Stimulated activated CD4-positive, alpha-beta T cell treated with anti-CD3 and anti-CD28 coated beads, Interleukin-15, amount 100 ng/mL, for 24 hours (primary cell): ENCODE results near the gene KDM8.

Source experiments
- DNase-seq: peaks from one replicate; pipeline ENCODE4 v3.0.0-alpha.2; 2020

The KDM8 gene

DNA sequence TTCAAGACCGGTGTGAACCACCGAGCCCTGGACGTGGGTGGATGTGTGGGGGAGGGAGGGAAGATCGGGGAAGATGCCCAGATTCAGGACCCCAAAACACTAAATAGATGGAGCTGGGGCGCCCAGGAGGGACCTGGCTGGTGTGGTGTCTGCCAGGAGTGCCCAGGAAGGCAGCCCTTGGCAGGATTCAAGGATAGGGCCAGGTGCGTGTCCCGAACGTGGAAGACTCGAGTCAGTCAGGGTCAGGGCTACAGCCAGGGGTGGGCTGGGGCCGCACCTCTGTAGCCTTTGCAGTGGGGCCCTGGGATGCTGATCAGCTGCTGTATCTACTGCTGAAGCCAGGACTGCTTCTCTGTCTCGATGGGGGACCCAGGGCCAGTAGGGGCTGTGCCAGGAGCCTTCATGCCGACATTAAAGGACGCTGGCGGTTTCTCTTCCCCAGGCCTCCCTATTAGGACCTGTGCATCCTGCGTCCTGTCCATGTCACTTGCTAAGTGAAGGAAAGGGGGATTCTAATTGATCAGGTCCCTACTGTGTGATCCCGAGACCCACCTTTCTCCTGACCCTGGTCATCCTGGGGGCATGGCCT lies 13.1 kb downstream of the KDM8 start:
- DNase-seq, result no peak

DNA sequence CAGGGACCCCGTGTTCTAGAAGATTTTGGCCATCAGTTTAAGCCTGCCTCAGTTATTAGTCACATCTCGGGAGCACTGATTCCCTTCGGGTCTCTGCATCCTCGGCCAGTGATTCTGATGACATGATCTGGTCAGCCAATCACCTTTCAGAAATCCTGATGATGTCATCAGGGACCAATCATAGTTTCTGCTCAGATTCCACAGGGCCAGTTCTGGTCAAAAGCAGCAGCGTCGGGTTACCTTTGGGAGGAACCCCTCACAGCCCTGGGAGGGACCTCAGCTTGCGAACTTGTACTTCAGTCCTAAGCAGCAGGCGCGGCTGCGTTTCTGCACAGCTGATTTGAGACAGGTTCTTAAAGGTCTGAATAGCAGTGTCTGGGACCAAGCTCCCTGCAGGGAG lies 13.9 kb downstream of the KDM8 start:
- DNase-seq, result no peak

DNA sequence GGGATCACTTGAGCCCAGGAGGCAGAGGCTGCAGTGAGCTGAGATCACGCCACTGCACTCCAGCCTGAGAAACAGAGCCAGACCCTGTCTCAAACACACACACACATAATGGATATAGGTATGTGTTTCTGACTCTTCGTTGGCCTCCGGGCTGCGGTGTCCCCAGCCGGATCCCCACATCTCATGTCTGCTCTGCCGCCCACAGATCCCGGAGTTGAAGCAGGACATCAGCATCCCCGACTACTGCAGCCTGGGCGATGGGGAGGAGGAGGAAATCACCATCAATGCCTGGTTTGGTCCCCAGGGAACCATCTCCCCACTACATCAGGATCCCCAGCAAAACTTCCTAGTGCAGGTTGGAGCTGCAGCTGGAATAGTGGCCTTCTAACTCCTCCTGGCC lies 15.4 kb downstream of the KDM8 start:
- DNase-seq, result no peak

DNA sequence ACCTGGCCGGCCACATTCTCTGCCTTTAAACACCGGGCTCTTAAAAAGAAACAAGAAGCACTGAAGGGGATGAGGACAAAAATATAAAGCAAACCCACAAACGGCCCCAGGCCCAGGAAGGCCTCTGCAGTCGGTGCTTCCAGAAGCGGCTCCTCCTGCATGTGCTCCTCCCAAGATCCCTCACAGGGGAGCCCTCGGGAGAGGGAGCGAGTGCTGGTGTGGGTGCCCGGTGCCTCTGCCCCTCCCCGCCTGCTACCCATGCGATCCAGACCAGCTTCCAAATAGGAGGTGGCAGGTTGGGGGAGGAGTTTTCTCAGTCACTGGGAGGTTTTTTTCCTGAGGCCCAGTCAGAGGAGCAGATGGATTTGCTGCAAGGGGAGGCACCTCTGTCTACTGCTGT lies 15.8 kb downstream of the KDM8 start:
- no peak for DNase-seq

DNA sequence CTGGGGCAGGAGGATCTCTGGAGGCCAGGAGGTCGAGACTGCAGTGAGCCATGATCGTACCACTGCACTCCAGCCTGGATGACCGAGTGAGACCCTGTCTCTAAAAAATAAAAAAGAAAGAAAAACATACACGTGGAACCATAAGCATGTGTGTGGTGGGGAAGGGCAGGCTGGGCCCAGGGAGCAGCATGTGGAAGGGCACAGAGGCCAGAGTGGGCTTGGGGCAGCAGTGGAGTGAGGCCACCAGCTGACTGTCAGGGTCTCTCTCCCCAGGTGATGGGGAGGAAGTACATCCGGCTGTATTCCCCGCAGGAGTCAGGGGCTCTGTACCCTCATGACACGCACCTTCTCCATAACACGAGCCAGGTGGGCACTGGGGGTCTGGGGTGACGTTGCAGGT lies 16.8 kb downstream of the KDM8 start:
- no peak for DNase-seq

DNA sequence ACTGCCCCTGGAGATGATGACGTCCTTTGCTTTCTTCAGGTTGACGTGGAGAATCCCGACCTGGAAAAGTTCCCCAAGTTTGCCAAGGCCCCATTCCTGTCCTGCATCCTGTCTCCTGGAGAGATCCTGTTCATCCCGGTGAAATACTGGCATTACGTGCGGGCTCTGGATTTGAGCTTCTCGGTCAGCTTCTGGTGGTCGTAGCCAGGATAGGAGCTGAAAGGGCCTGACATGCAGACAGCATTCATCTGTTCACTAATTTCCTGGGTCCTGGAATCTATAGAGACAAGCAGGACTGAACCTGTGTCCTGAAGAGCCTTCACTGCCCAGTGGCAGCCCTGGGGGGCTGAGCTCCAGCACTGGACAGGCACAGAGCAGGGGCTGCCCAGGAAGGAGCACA lies 17.2 kb downstream of the KDM8 start:
- DNase-seq, result no peak

DNA sequence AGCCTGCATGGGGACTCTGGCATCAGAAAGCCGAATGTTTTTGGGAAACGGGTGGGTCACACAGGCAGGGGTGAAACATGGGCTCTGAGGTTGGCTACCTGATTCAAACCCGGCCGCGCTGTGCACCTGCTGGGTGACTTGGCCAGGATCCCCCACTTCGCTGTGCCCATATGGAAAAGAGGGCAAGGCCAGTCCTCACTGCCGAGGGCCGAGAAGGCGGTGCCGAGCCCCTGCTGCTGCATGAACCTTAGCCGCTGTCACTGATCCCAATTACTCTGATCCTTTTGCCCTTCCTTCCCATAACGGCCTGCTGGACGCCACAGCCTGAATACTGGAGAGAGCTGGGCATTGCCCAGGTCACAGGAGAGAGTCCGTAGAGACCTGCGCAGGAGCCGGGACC lies 17.7 kb downstream of the KDM8 start:
- DNase-seq, result no peak

DNA sequence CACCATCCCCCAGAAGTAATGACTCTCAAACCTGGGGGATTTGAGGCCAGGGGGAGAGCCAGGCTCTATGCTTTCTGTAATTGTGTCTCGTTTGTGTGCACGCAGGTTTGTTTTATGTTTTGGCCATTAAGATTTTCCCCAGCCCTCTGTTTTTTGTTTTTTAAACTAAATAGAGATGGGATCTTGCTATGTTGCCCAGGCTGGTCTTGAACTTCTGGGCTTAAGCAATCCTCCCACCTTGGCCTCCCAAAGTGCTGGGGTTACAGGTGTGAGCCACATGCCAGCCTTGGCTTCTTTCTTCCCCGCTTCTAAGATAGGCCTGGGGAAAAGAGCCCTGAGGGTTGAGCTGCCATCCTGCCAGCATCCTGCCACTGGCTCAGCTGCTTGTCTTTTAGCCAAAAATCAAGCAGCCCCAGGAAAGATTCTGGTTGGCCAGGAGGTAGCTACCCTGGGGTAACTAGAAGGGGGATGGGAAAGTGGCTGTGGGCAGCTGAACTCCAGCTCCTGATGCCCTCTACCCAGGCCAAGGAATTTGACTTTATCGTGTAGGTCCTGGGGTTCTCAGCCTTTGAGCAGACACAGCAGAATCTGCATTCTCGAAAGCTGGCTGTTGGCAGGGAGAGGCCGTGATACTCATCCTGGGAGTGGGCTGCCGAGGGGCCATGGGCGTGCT lies 18.4 kb downstream of the KDM8 start:
- DNase-seq, result no peak

DNA sequence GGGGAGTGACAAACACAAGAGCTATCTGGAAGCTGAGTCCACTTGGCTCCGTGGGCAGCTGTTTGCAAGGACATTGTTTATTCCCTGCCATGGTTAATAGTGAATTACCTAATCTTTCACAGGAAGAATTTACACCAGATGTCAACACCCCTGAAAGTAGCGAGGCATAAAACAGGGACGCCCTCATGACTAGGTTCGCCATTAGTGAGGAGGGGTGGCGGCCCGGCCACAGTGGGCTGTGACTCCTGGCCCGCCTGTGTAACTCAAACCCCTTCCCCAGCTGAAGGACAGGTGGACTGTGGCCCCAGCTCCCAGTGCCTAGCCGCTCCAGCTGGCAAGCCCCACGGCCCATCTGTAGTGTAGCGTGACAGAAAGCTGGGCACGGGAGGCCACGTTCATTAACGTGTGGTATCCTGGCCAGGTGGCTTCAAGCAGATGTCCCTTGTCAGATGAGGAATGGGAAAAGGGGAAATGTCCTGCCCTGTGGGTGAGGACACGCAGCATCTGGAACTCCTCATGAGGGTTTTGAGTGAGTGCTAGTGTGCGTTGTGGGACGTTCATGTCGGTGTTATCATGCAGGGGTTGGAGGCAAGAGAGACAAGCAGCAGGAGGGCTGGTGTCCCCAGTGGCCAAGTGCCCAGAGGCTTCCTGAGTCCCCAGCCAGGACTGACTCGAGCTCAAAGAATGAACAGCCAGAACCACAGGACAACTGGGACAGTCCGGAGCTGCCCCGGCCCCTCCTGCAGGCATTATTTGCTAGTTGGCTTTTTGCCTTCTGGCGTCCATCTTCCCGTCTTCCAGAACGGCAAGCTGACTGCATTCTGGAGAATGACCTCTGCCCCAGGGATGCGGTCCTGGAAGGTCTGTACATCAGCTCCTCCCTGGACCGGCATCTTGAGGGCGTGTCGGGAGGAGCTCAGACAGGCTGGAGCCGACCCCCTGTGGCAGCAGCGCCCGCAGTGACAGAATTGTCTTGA lies 19.2 kb downstream of the KDM8 start:
- DNase-seq, result no peak

DNA sequence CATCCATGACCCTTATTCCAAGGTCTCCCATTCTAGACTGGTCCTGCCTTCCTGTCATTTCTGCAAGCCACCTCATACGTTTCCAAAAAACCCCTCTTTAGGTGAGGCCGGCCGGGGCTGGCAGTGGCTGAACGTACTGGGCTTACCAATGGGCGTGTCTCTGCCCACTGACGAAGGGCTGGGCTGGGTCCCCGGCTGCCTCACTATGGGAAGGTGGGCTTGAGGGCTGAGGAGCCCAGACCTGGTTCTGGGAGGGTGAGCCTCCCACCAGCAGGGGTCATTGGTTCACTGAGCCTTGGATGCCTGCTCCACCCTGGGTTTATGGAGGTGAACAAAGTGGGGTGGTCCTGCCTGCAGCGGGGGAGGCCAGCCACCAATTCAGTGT lies 19.9 kb downstream of the KDM8 start:
- DNase-seq, result no peak

DNA sequence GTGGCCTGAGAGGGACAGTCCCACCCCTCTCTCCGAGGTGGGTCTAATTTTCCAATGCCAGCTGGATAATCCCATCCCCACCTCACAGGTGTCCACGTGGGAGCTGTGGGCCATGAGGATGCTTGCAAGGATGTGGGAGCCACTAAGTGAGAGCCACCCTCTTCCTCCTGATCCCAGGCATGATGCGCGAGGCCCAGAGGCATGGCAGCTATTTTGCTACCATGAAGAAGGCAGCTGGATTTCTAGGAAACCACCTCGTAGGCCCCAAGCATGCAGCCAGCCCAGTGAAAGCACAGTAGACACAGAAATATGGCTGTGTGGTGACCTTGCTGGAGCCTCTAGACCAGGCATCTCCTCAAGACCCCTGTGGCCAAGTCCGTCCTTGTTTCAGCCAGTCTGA lies 20.4 kb downstream of the KDM8 start:
- DNase-seq, result no peak

DNA sequence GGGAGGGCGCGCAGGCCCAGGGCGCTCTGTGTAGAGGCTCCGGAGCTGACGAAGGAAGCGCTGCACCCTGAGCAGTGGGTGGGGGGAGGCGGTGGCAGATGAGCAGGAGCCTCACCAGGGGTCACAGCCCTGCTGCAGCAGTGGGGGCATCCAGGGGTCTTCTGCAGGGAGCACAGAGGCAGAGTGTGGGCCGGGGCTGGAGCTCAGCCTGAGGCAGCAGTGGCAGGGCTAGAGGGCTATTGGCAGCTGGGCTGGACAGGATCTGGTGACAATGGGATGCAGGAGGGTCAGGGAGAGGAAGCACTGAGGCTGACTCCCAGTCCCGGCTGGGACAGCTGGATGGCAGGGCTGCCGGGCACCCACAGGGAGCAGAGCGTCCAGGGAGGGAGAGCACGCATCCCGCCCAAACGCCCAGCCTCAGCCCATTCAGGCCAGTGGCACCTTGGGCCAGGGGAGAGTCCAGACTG lies 21.0 kb downstream of the KDM8 start:
- DNase-seq, result no peak

DNA sequence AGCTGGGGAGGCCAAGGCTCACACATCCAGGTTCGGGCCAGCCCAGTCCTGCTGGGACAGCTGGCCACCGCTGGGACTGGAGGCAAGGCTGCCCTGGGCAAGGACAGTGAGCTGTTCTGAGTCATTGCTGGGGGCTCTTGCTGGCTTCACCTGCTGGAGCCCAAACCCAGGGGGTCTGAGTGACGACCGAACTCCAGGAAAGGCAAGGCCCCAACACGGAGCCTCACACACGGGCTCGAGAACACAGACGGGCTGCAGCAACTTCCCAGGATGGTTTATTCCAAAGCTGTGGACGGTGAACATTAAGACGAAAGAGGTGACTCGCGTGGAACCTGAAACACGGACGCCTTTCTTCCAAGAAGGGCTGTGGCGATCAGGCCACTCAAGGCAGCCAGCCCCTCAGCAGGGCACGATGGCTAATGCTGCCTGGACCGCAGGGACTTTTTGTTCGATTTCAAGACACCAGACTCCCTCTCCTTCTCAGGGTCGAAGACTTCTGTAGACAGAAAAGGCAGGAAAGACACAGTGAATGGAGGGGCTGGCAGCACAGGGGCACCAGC lies 21.5 kb downstream of the KDM8 start:
- DNase-seq, result no peak

DNA sequence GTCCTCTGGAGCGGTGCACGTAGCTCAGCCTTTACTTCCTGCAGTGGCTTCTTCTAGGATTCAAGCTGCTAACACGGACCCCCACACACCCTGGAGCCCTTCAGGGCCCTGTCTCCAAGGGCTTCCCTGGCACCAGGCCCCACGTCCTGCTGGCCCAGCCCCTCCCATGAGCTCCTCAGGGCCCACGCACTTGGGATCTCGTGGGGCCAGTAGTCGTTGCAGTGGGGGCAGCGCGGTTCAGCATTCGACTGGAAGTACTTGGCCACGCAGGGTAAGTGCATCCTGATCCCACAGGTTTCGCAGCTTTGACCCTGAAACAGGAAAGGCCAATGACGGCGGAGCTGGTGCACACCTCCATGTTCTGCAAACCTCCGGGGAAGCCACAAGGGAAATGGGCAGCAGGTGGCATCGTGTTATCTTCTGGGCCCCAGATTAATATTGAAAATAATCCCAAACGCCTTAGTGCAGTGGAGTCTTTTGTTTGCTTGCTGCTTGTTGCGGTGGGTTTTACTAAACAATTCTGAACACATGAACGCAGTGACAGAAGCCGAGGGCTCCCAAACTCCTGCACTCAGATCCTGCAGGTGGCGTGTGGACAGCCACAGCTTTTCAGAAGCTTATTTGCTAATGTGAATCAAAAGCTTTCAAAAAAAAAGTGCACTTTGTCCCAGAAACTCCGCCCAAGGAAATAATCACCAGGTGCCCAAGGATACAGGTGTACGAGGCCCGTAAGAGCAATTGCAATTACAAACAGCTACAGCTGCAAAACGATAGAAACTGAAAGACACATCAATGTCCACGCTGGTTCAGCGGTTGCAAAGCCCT lies 22.4 kb downstream of the KDM8 start:
- no peak for DNase-seq

DNA sequence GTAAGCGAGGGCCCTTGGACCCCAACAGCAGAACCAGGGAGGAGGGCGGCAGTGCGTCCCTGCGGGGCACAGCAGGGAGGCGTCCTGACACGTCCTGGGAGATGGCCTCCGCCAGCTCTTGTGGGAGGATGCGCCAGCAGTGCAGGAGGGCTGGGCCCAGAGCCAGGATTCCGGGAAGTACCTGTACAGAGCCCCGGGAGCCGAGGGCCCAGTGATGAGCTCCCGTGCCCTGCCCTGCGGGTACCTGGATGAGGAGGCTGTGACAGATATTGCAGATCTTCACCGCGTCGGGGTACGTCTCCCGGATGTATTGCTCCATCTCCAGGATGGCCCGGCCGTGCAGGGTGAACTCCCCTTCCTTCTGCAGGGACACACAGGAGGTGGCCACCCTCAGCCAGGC lies 23.1 kb downstream of the KDM8 start:
- no peak for DNase-seq

DNA sequence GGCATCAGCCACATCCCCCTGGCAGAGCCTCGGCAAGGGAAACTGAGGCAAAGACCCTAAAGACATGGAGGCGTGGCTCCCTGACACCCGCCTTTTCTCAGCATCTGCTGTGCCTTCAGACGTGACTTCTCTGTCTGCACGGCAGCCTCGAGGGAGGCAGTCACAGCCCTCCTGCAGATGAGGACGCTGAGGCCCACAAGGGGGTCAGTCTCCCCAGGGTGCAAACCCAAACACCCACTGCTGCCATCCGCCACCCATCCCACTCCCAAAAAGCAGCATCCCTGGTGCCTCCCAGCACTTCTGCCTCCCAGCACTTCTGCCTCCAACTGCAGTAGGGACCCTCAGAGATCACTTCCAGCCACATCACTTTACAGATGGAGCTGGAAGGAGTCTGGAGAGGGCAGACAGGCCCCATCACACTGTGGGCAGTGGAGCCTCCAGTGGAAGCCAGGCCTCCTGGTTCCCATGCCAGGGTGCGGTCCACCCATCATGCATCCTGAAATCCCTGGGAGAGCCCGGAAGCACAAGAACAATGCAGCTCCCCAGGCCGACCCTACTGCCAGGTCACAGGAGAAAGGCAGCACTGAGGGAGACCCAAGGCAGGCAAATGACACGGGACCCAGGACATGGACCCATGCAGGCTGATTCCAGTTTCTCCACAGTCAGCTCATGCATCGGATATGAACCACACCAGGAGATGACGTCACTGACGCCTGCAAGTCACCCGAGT lies 23.8 kb downstream of the KDM8 start:
- DNase-seq, result no peak

DNA sequence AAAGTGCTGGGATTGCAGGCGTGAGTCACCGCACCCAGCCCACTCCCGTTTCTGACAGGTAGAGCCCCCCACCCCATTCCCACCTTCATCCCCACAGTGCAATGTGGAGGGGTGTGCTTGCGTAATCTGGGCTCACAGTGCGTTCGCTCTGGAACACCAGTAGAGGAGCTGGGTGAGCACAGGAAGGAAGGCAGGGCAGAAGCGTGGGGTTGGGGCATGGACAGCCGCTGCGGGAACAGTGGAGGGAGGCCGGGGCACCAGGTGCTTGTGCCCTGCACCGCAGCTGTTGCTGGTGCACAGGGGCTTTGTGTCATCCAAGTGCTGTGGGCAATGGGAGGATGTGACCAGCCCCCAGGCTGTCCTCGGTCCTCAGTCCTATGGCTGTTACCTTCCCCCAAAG lies 24.7 kb downstream of the KDM8 start:
- DNase-seq, result no peak

DNA sequence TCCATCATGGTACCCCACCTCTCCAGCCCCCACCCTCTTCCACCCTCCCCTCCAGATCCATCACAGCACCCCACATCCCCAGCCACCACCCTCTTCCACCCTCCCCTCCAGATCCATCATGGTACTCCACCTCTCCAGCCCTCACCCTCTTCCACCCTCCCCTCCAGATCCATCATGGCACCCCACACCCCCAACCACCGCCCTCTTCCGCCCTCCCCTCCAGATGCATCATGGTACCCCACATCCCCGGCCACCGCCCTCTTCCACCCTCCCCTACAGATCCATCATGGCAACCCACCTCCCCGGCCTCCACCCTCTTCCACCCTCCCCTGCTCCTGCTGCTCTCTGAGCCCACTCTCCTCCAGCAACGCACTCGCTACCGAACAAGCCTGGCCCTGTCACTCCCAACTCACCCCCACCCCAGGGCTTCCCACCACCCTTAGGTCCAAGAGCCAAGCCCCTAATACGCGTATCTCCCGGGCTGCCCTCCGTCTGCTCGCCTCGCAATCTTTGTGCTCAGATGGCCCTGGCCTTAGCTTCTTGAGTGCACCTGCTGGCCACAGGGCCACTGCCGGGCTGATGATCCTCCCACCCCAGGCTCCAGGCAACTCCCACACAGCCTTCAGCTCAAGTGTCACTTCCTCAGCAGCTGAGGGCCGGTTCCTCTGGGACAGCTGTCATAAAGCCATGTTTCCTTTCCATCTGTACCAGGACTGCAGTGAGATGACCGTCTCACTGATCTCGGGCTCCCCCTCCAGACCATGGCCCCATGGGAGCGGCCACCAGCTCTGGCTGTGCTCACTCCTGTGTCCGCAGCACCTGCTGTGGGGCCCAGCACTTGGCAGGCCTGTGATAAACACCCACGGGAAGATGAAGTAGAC lies 25.5 kb downstream of the KDM8 start:
- DNase-seq, result no peak

DNA sequence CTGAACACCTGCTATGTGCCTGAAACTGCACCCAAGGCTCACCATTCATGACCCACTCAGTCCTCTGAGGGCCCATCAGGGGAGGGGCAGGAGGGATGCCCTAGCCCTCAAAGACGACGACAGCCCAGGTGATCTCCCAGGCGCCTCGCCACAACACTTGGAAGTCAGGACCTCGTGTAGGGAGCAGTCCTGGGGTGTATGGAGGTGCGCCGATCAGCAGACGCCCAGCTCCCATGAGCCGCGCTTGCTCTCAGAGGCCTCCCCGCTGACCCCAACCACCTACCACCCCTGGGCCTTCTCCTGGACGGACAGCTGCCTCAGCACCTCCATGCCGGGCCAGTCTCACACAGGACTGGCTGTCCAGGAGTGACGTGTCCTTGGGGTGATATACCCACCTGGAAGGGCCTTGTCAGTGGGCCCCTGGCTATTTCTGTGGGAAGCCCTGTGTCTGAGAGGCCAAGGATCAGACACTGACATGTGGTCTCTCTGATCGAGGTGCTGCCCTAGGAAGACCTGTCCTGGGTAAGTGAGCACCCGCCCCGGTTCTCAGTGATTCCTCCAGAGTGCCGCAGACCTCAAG lies 26.7 kb downstream of the KDM8 start:
- DNase-seq, result no peak

DNA sequence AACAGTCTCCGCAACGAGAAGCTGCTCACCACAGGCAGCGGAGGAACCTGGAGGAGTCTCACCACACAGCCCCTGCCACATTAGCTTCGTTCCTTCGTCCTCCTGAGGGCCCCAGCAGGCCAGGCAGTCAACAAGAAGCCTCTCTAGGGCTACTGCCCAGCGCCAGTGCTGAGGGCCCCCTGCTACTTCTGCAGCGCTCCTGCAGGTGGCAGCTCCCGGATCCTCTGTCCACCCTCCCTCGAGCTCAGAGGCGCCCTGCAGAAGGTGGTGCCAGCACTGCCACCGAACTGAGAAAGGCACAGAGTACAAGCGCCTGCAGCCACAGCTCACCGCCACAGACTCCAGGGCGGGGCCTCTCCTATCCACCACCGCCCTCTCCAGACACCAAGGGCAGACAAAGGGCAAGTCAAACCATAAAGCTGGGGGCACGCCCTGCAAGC lies 27.3 kb downstream of the KDM8 start:
- DNase-seq, result peak; percentile 74

DNA sequence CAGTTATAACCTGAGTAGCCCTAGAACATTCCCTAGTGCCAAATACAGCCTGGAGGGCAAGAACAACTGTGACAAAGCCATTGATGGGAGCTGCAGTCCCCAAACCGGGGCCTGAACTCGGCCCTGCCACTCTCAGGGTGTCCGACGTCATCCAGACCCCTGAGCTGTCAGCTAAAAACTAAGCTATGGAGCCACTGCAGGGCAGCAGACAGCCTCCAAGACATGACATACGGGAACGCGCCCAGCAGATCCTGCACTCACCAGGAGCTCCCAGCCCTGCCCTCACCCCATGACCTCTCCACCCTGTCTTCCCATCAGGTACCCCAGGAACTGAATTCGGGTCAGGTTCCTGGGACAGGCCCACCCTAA lies 28.4 kb downstream of the KDM8 start:
- no peak for DNase-seq
